ENCODE data around the gene EGLN2.

EGLN2 gene

GRCh38 chr19:40798683-40799557 is at the start of gene EGLN2 (continued):
- TF ChIP-seq ZNF324 (tag by site-specific recombination; IDR thresholded peaks at IDR 0.05) (no peak), ZBTB1 (tag by site-specific recombination; IDR thresholded peaks at IDR 0.05) (no peak), ZNF341 (tag by site-specific recombination; IDR thresholded peaks at IDR 0.05; ENCODE audit: low read depth) (peak; percentile 81), ATF2 (tag by site-specific recombination; IDR thresholded peaks at IDR 0.05; ENCODE audit: low read depth) (peak; percentile 21; the same call in 1 of the 2 replicates)

- peak within 1 kb of the TSS; percentile 93 for H3K27ac ChIP-seq (ENCODE audit: extremely low read depth, low read depth, low read length)
- H3K9me3 ChIP-seq (ENCODE audit: control insufficient read depth, insufficient read depth, low read depth, low read length): no peaks in the 10 kb centered on the region
- peak within 1 kb of the TSS; percentile 64 for H3K4me3 ChIP-seq (ENCODE audit: low read depth, low read length)
- ChIA-PET CTCF (interaction anchor here (0.6 to 3.4 kb wide), 13 partner anchors 27 to 444 kb away, joined by 3 to 38 read pairs (median 3); no protein-coding TSS in a partner anchor), POLR2A (interaction anchor here (0.6 to 7.3 kb wide), 53 partner anchors 9 to 689 kb away, joined by 3 to 180 read pairs (median 4); partner anchors contain the start of genes BLVRB, COQ8B, DMAC2 and EGLN2)
- peaks cover 32% of the 10 kb centered on the region for H3K4me1 ChIP-seq (ENCODE audit: control insufficient read depth, insufficient read depth, low read length)
- peaks cover 25 to 66% of the 10 kb centered on the region in 2 experiments for H3K36me3 ChIP-seq (ENCODE audit: control insufficient read depth in 2 of 2, insufficient read depth in 1 of 2, low read length in 2 of 2)
- no peak for TF ChIP-seq BCL6B (tag by site-specific recombination; IDR thresholded peaks at IDR 0.05)
- TF ChIP-seq ZNF324 (tag by site-specific recombination; IDR thresholded peaks at IDR 0.05): peak; percentile 96
- no peak for TF ChIP-seq ZBTB26 (tag by site-specific recombination; optimal IDR thresholded peaks at IDR 0.05)
- no peak for TF ChIP-seq ZNF707 (tag by site-specific recombination; IDR thresholded peaks at IDR 0.05)
- no peak for TF ChIP-seq ZNF248 (tag by site-specific recombination; IDR thresholded peaks at IDR 0.05)
- no peak for TF ChIP-seq ZNF266 (tag by site-specific recombination; IDR thresholded peaks at IDR 0.05; ENCODE audit: low read depth)
- TF ChIP-seq IKZF3 (tag by site-specific recombination; IDR thresholded peaks at IDR 0.05): peak; percentile 100
- TF ChIP-seq ZNF391 (tag by site-specific recombination; IDR thresholded peaks at IDR 0.05; ENCODE audit: borderline replicate concordance, low read depth): peak; percentile 91; the same call in 1 of the 2 replicates
- no peak for TF ChIP-seq AEBP2 (tag by site-specific recombination; IDR thresholded peaks at IDR 0.05; ENCODE audit: borderline replicate concordance)
- no peak for TF ChIP-seq ZSCAN16 (tag by site-specific recombination; IDR thresholded peaks at IDR 0.05)
- TF ChIP-seq ZIC2 (tag by site-specific recombination; IDR thresholded peaks at IDR 0.05): peak; percentile 52; the same call in 1 of the 2 replicates
- no peak for TF ChIP-seq ZNF311 (tag by site-specific recombination; IDR thresholded peaks at IDR 0.05; ENCODE audit: borderline replicate concordance)
- TF ChIP-seq ZNF449 (tag by site-specific recombination; IDR thresholded peaks at IDR 0.05): peak; percentile 65; the same call in 1 of the 2 replicates
- TF ChIP-seq ZBTB6 (tag by site-specific recombination; IDR thresholded peaks at IDR 0.05): peak; percentile 43; the same call in 1 of the 2 replicates
- TF ChIP-seq ZNF544 (tag by site-specific recombination; IDR thresholded peaks at IDR 0.05): no peak
- TF ChIP-seq ZNF175 (tag by site-specific recombination; IDR thresholded peaks at IDR 0.05): peak; percentile 76; the same call in 1 of the 2 replicates
- peak; percentile 83 for TF ChIP-seq PRDM4 (tag by site-specific recombination; IDR thresholded peaks at IDR 0.05)
Measured at GRCh38 chr19:40750058-40750873, 48.7 kb upstream of the EGLN2 start, which contains the start of gene ACTMAP. Gene ACTMAP, minus strand, starts transcription at chr19:40750477. Its CDS starts 674 bp downstream, at chr19:40749803.
